ENCODE data around the gene AP1S1. TPM values are rescaled to one million over a fixed set of nuclear protein-coding genes. Genes with fewer than 3 reads are reported as not detected.

AP1S1 gene
- total and polyA plus RNA-seq, 4 donors, result 42.7 to 74.7 (median 60.9) TPM

DNA sequence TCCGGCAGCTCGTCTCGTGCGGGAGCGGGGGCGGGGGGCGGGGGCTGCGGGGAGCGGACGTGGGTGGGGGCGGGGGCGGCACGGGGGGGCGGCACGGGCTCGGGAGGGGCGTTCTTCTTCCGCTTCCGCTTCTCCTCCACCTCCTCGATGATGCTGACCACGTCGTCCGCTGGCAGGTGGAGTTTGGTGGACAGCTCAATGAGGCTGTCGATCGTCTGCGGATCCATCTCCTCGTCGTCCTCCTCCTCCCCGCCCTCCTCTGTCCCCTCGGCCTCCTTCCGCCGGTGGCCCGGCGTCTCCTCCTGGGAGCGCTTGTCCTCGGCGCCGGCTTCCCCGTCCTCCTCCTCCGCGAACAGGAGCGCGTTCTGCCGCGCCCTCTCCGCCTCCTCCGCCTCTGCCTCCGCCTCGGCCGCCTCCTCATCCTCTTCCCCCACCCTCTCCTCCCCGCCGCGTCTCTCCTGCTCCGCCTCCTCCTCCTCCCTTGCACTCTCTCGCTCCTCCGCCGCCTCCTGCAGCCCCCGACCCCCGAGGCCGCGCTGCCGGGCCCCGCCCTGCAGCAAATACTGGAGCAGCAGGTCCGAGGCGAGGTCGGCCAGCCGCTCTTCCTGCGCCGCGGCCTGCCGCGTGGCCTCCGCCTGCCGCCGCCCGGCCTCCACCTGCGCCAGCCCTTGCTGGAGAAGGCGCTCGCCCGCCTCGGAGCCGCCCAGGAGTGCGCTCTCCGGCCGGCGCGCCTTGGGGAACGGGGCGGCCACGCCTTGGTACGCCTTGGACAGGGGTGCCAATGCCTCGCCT, 9.2 kb downstream of the AP1S1 start:
- H3K27me3 ChIP-seq (ENCODE audit: control insufficient read depth in 3 of 3, insufficient read depth in 3 of 3, low read length in 2 of 3), result peaks cover 7 to 37% (median 35%) of the 10 kb centered on the region in 3 donors
- H3K4me3 ChIP-seq, result peak overlapping the region; percentile 27
- TF ChIP-seq, protein P1, sequence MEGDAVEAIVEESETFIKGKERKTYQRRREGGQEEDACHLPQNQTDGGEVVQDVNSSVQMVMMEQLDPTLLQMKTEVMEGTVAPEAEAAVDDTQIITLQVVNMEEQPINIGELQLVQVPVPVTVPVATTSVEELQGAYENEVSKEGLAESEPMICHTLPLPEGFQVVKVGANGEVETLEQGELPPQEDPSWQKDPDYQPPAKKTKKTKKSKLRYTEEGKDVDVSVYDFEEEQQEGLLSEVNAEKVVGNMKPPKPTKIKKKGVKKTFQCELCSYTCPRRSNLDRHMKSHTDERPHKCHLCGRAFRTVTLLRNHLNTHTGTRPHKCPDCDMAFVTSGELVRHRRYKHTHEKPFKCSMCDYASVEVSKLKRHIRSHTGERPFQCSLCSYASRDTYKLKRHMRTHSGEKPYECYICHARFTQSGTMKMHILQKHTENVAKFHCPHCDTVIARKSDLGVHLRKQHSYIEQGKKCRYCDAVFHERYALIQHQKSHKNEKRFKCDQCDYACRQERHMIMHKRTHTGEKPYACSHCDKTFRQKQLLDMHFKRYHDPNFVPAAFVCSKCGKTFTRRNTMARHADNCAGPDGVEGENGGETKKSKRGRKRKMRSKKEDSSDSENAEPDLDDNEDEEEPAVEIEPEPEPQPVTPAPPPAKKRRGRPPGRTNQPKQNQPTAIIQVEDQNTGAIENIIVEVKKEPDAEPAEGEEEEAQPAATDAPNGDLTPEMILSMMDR (IDR thresholded peaks at IDR 0.05; ENCODE audit: control extremely low read depth, extremely low read depth), result no peak
- peaks cover 0 to 21% (median 2%) of the 10 kb centered on the region in 4 donors for H3K36me3 ChIP-seq (ENCODE audit: control insufficient read depth in 4 of 4, insufficient read depth in 4 of 4, low read length in 4 of 4)
- peak in 1 of 3 donors; percentile 43 for DNase-seq
- no peak overlapping the region for H3K9ac ChIP-seq (ENCODE audit: insufficient read depth in 1 of 2, low read length in 2 of 2)
- 1% methylated on average over 47 to 87 of the region's 92 CpGs for WGBS, 2 donors
- ATAC-seq (ENCODE audit: insufficient read depth, low FRiP score), result no peak
- H3K4me1 ChIP-seq (ENCODE audit: control insufficient read depth in 5 of 5, insufficient read depth in 5 of 5, low read length in 5 of 5), result peaks cover 0 to 34% (median 19%) of the 10 kb centered on the region in 5 donors
- H3K9me3 ChIP-seq (ENCODE audit: control insufficient read depth in 4 of 4, insufficient read depth in 3 of 4, low read length in 3 of 4), result peaks cover 0 to 7% (median 0%) of the 10 kb centered on the region in 4 donors
- H3K27ac ChIP-seq (ENCODE audit: low read depth in 1 of 2, low read length in 1 of 2), result no peak overlapping the region

DNA sequence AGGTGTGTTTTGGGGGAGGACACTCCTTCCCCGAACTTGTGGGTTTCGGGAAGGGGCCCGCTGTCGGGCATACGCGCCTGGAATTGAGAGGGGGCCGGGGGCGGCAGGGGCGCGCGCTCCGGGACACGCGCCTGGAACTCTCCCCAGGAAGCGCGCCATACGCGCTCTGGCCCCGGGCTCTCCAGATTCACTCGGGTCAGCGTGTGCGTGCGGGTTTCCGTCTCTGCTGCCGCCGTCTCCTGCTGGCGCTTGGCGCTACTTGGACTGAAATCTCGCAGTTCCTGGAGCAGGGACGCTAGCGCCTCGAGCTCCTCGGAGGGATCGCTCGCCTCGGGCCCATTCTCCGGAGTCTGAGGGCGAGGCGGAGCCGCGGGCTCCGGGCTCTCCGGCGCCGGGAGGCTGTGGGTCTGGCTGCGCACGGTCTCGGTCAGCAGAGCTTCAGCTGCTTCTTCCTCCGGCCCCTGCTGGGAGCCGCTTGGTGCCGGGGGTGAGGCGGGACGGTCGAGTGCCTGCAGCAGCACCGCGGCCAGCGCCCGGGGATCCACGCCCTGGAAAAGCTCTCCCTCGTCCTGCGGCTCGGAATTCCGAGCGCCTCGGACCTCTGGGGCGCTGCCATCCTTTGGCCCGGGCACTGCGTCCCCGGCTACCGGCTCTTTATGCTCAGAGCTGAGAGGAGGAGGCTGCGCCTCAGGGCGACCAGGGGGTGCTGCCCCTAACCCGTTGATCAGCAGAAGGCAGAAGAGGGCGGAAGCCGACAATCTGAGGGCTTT, 10.0 kb downstream of the AP1S1 start:
- 3% methylated on average over 67 to 75 of the region's 75 CpGs for WGBS, 2 donors
- no peak overlapping the region for H3K4me3 ChIP-seq
- TF ChIP-seq, protein P1 (IDR thresholded peaks at IDR 0.05; ENCODE audit: control extremely low read depth, extremely low read depth), result no peak
- H3K27me3 ChIP-seq (ENCODE audit: control insufficient read depth in 3 of 3, insufficient read depth in 3 of 3, low read length in 2 of 3), result peaks cover 7 to 45% (median 41%) of the 10 kb centered on the region in 3 donors
- peak; percentile 50 to 67 (median 50) for DNase-seq
- no peak for ATAC-seq (ENCODE audit: insufficient read depth, low FRiP score)
- H3K4me1 ChIP-seq (ENCODE audit: control insufficient read depth in 5 of 5, insufficient read depth in 5 of 5, low read length in 5 of 5), result peaks cover 0 to 34% (median 19%) of the 10 kb centered on the region in 5 donors
- no peak overlapping the region for H3K9ac ChIP-seq (ENCODE audit: insufficient read depth in 1 of 2, low read length in 2 of 2)
- H3K9me3 ChIP-seq (ENCODE audit: control insufficient read depth in 4 of 4, insufficient read depth in 3 of 4, low read length in 3 of 4), result peaks cover 0 to 7% (median 0%) of the 10 kb centered on the region in 4 donors
- H3K36me3 ChIP-seq (ENCODE audit: control insufficient read depth in 4 of 4, insufficient read depth in 4 of 4, low read length in 4 of 4), result peaks cover 0 to 14% (median 1%) of the 10 kb centered on the region in 4 donors
- H3K27ac ChIP-seq (ENCODE audit: low read depth in 1 of 2, low read length in 1 of 2), result no peak overlapping the region

DNA sequence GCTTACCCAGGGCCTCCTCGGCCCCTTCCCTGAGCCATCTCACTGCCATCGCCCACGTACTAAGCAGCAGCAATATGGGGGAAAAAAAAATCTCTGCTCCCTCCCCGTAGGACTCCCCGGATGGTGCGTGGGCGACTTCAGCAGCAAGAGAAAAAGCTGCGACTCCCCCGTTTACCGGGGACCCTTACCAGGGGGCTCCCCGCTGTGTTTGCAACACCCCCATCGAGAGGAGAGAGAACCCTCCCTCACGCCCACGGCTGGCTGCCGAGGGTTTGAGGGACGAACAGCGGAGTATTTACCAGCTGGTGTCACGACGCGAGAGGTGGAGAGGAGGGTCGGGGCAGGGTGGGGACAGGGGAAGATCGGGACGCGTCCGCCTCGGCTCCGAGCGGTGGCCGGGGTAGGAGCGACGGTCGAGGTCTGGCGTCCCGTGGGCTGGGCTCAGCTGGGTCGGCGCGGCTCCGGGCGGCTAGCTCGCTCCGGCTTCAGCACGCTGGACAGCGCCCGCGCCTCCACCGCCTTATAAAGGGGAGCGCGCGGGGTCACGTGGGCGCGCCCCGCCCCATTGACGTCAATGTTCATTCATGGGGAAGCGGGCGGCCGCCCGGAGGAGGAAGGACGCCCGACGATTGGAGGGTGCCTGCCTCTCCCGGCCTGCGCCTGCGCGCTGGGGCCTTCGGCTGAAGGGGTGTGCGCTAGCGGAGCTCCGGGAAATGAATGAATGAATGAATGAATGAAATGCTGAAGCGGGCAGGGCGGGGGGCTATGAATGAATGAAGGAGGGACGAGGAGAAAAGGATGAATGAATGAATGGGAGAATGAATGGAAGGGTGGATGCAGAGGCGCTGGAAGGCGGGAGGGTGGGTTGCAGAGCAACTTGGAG, 11.0 kb downstream of the AP1S1 start, which contains the start of gene VGF:
TSS of gene VGF (minus strand) at position 495 of the 883 bp plus-strand sequence. CDS start 726 bp downstream, outside the sequence.
- TF ChIP-seq, protein P1 (IDR thresholded peaks at IDR 0.05; ENCODE audit: control extremely low read depth, extremely low read depth), result no peak
- Histone ChIP-seq H3K9ac (ENCODE audit: insufficient read depth in 1 of 2, low read length in 2 of 2) (no peak within 1 kb of the TSS), H3K9me3 (ENCODE audit: control insufficient read depth in 4 of 4, insufficient read depth in 3 of 4, low read length in 3 of 4) (peaks cover 0 to 7% (median 0%) of the 10 kb centered on the region in 4 donors), H3K36me3 (ENCODE audit: control insufficient read depth in 4 of 4, insufficient read depth in 4 of 4, low read length in 4 of 4) (peaks cover 0 to 4% (median 0%) of the 10 kb centered on the region in 4 donors), H3K27ac (ENCODE audit: low read depth in 1 of 2, low read length in 1 of 2) (no peak within 1 kb of the TSS), H3K4me1 (ENCODE audit: control insufficient read depth in 5 of 5, insufficient read depth in 5 of 5, low read length in 5 of 5) (peaks cover 0 to 37% (median 11%) of the 10 kb centered on the region in 5 donors), H3K4me3 (no peak within 1 kb of the TSS), H3K27me3 (ENCODE audit: control insufficient read depth in 3 of 3, insufficient read depth in 3 of 3, low read length in 2 of 3) (peaks cover 3 to 56% (median 51%) of the 10 kb centered on the region in 3 donors)
- peak; percentile 90 for ATAC-seq (ENCODE audit: insufficient read depth, low FRiP score)
- 3% methylated on average over 71 to 74 of the region's 74 CpGs for WGBS, 2 donors
- peak; percentile 89 to 91 (median 90) for DNase-seq

Data from lung (tissue), 12 donors.